Right lobe of liver (tissue), 6 donors: ENCODE results near the gene LRRC34. TPM values are rescaled to one million over a fixed set of nuclear protein-coding genes. Genes with fewer than 3 reads are reported as not detected.

Source experiments
- ATAC-seq, 4 donors: fragments of 200-7000 bp; cut with Tn5 transposase; one replicate each; pipeline ENCODE4 v1.9.1; 2020; ENCODE audit warnings: mild to moderate bottlenecking in 4 of 4, moderate library complexity in 4 of 4
- DNase-seq, 3 donors: peaks; one replicate each; pipeline ENCODE4 v3.0.0-alpha.2; 2020
- H3K27ac ChIP-seq, 3 donors: fragments of 200-600 bp; one replicate each; pipeline ENCODE4 v1.8.0; 2022
- H3K27me3 ChIP-seq, 2 donors: fragments of 200-600 bp; one replicate each; pipeline ENCODE4 v1.8.0; 2022
- H3K36me3 ChIP-seq, 4 donors: fragments of 200-600 bp; sonication (generic) in 1 of 4; one replicate each; pipeline versions ENCODE4 v1.5.1 to v1.8.0; 2017 to 2022; ENCODE audit warnings: control low read depth in 1 of 4
- H3K4me1 ChIP-seq, 4 donors: fragments of 200-600 bp; sonication (generic) in 1 of 4; one replicate each; pipeline versions ENCODE4 v1.5.1 to v1.8.0; 2017 to 2022; ENCODE audit warnings: control low read depth in 1 of 4
- H3K4me3 ChIP-seq, 3 donors: fragments of 200-600 bp; one replicate each; pipeline ENCODE4 v1.8.0; 2022
- H3K9me3 ChIP-seq, 4 donors: fragments of 200-600 bp; sonication (generic) in 1 of 4; one replicate each; pipeline versions ENCODE4 v1.5.1 to v1.8.0; 2017 to 2022; ENCODE audit warnings: control low read depth in 1 of 4
- POLR2A ChIP-seq: fragments of 450-650 bp; IDR thresholded peaks from one replicate; pipeline ENCODE4 v1.6.1; 2017; ENCODE audit warnings: antibody characterized with exemption, mild to moderate bottlenecking
- WGBS: methylation state at CpG from one replicate; pipeline ENCODE4 v1.1.6; 2018; ENCODE audit warnings: low coverage, low lambda C conversion rate; ENCODE audit not compliant: insufficient coverage; ENCODE audit errors: missing lambda C conversion rate; 5-methylcytosine and 5-hydroxymethylcytosine counted together
- intact Hi-C, 2 donors: fragments of 100-400 bp; cut with DNase I; formaldehyde crosslinking; loops; one replicate each; pipeline versions ENCODE4 v1.11.2 to v1.14.1; 2022
- total RNA-seq, 6 experiments: library from RNA; depleted of rRNA in 2 of 6; stranded (reverse); fragments of >200 nt in 2 of 6; fragmentation: NEBNext Ultra II Directional in 3 of 6; extraction: Animal tissue kit (Norgen Biotek cat#: 25700) in 3 of 6; gene quantifications; one replicate each; pipeline versions ENCODE4 v1.1.0 to v1.2.4, GENCODE V29; 2016 to 2023
- TF ChIP-seq, protein P1 (sequence below), 4 donors: fragments of 200-600 bp in 3 of 4; fragments of 450-650 bp in 1 of 4; IDR thresholded peaks; one replicate each; pipeline versions ENCODE4 v1.5.1 to v1.8.0; 2016 to 2022; ENCODE audit warnings: antibody characterized with exemption in 4 of 4, mild to moderate bottlenecking in 2 of 4
- donor health status: DM: no; HTN: yes; CAD: no.
- donor health status: DM: no; HTN: no; CAD: no.
- donor health status: DM: no; HTN: no; CAD: no.
- donor health status: DM: no; HTN: yes; CAD: no.
- donor health status: DM: no; HTN: yes; CAD: no.

LRRC34 gene
- total RNA-seq, 6 experiments from 2014 or later, result 0.06 to 1.9 (median 0.60) TPM; not detected in 1

DNA sequence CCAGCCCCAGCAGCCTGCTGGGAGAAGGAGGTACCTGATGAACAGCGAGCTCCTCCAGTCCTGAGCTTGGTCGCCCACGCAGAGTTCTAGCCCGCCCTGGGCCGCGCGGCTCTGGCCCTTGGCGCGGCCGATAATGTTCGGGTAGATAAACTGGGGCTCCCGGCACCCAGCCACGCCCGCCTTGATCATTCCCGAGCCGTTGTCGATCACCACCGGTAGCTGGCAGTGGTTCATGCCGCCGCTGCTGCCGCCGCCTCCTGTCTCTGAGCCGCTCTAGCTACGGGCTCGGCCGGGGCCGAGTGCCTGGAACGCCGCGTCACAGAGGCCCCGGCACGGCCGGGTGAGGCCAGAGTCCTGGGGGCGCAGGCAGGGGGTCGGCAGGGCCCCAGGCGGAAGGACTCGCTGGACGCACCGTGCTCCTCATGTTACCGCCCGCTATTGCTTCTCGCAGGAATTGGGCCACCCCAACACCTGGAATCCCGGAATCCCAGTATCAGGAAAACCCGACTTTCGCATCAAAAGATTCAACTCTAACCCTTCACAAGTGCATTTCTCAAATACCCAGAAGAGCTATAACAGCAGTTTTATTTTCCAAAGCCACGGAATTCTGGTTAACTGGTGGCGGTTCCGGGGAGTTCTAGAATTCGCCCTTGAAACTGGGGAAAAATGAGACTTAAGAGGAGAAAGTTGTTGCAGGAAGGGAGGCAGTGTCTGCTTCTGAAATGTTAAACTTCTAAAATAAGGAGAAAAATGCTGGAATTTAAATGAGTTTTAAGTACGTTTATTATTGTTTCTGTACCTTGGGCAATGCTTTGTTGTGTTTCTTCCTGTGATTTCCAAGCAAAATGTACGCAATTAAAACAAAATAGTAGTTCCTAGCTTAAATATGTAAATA is 43.2 kb downstream of the LRRC34 start, which contains the start of gene ACTRT3:
TSS of gene ACTRT3 (minus strand) at position 275 of the 895 bp plus-strand sequence. CDS start at position 234, 41 bp downstream.
- WGBS, result 0% methylated on average over 29 of the region's 51 CpGs
- peak; percentile 10 to 53 (median 20) for ATAC-seq
- peaks cover 0 to 9% (median 0%) of the 10 kb centered on the region in 4 donors for H3K4me1 ChIP-seq
- H3K9me3 ChIP-seq, result no peaks in the 10 kb centered on the region
- H3K36me3 ChIP-seq, result peaks cover 0 to 3% (median 0%) of the 10 kb centered on the region in 4 donors
- intact Hi-C loops, result no loop called here
- H3K27ac ChIP-seq, result peak within 1 kb of the TSS; percentile 74 to 92 (median 90)
- DNase-seq, result peak; percentile 74 to 80 (median 78)
- peak within 1 kb of the TSS; percentile 48 to 69 (median 58) for H3K4me3 ChIP-seq
- H3K27me3 ChIP-seq, result no peaks in the 10 kb centered on the region
- TF ChIP-seq, protein P1, sequence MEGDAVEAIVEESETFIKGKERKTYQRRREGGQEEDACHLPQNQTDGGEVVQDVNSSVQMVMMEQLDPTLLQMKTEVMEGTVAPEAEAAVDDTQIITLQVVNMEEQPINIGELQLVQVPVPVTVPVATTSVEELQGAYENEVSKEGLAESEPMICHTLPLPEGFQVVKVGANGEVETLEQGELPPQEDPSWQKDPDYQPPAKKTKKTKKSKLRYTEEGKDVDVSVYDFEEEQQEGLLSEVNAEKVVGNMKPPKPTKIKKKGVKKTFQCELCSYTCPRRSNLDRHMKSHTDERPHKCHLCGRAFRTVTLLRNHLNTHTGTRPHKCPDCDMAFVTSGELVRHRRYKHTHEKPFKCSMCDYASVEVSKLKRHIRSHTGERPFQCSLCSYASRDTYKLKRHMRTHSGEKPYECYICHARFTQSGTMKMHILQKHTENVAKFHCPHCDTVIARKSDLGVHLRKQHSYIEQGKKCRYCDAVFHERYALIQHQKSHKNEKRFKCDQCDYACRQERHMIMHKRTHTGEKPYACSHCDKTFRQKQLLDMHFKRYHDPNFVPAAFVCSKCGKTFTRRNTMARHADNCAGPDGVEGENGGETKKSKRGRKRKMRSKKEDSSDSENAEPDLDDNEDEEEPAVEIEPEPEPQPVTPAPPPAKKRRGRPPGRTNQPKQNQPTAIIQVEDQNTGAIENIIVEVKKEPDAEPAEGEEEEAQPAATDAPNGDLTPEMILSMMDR (IDR thresholded peaks at IDR 0.05), result no peak
- TF ChIP-seq POLR2A, result peak; percentile 78

DNA sequence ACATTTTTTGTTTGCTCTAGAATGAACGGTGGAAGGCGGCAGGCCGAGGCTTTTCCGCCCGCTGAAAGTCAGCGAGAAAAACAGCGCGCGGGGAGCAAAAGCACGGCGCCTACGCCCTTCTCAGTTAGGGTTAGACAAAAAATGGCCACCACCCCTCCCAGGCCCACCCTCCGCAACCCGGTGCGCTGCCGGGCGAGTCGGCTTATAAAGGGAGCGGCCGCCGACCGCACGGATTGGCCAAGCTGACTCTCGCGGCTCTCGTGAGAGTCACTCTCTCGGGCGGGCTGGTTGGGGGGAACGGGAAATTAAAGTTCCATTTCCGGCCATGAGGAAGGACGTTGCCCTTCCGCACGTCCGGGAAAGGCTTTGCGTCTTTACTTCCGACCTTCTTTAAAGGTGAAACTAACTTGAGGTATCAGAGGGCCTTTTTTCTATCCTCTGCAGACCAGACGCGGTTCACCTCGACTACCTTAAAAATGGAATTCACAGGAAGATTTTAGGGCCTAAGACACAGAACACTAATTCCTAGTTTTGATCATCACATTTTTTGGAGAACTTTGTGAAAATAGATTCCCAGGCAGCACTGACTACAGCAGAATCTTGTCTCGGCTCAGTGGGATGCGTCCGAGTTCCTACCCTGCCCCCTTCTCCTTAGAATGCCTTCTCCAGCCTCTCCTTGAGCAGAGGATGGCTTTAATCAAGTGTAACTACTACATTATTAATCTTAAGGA is 47.7 kb downstream of the LRRC34 start, which contains the start of gene TERC:
TSS of gene TERC (minus strand) at position 179 of the 731 bp plus-strand sequence.
- WGBS, result 9% methylated on average over 21 of the region's 42 CpGs
- H3K36me3 ChIP-seq, result no peaks in the 10 kb centered on the region
- DNase-seq (peak; percentile 93 to 95 (median 95)), ATAC-seq (peak; percentile 88 to 95 (median 92))
- peak within 1 kb of the TSS; percentile 93 to 94 (median 93) for H3K27ac ChIP-seq
- H3K27me3 ChIP-seq, result no peaks in the 10 kb centered on the region
- H3K4me3 ChIP-seq, result peak within 1 kb of the TSS; percentile 67 to 90 (median 69)
- H3K4me1 ChIP-seq, result no peaks in the 10 kb centered on the region
- intact Hi-C loops, result no loop called here
- peak; percentile 99 for TF ChIP-seq POLR2A
- TF ChIP-seq, protein P1 (IDR thresholded peaks at IDR 0.05), result no peak
- no peaks in the 10 kb centered on the region for H3K9me3 ChIP-seq

DNA sequence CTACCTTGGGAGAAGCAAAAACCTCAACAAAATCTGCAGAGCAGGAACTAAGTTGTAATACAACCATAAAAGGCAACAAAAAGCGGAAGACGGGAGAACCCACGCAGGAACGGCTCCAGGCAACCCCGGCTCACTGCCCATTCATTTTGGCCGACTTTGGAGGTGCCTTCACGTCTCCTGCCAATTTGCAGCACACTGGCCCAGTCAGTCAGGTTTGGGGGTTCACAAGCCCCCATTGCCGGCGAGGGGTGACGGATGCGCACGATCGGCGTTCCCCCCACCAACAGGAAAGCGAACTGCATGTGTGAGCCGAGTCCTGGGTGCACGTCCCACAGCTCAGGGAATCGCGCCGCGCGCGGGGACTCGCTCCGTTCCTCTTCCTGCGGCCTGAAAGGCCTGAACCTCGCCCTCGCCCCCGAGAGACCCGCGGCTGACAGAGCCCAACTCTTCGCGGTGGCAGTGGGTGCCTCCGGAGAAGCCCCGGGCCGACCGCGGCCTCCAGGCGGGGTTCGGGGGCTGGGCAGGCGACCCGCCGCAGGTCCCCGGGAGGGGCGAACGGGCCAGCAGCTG is 48.3 kb downstream of the LRRC34 start:
- no peaks in the 10 kb centered on the region for H3K4me1 ChIP-seq
- TF ChIP-seq, protein P1 (IDR thresholded peaks at IDR 0.05), result no peak
- TF ChIP-seq POLR2A, result no peak
- no peaks in the 10 kb centered on the region for H3K27me3 ChIP-seq
- DNase-seq (peak; percentile 61 to 77 (median 72)), ATAC-seq (peak; percentile 44 to 63 (median 55))
- peak overlapping the region; percentile 67 to 90 (median 69) for H3K4me3 ChIP-seq
- no peaks in the 10 kb centered on the region for H3K36me3 ChIP-seq
- under 1% methylated on average over 22 of the region's 46 CpGs for WGBS
- intact Hi-C loops, result no loop called here
- H3K27ac ChIP-seq, result peak overlapping the region; percentile 93 to 94 (median 93)
- H3K9me3 ChIP-seq, result no peaks in the 10 kb centered on the region

DNA sequence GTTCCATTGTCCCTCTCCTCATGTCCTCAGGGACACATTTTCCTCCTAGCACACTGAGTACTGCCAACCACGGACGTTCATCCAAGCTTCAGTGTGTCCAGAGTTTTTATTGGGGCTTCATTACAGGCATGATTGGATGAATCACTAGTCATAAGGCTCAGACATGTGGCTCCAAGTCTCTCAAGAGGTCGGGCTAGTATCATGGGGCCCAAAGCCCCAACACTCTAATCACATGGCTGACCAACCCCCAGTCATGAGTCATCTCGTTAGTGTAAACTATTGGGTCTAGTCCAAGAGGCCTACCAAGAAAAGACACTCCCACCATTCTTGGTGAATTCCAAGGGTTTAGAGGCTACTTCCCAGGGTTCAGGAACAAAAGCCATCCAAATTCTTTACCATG is 52.2 kb downstream of the LRRC34 start:
- intact Hi-C loops, result no loop called here
- WGBS, result 68% methylated on average over 3 of the region's 4 CpGs
- H3K9me3 ChIP-seq, result no peaks in the 10 kb centered on the region
- TF ChIP-seq, protein P1 (IDR thresholded peaks at IDR 0.05), result no peak
- TF ChIP-seq POLR2A, result no peak
- H3K4me1 ChIP-seq, result no peaks in the 10 kb centered on the region
- DNase-seq (no peak), ATAC-seq (no peak)
- H3K36me3 ChIP-seq, result no peaks in the 10 kb centered on the region
- no peak overlapping the region for H3K4me3 ChIP-seq
- H3K27ac ChIP-seq, result no peak overlapping the region
- no peaks in the 10 kb centered on the region for H3K27me3 ChIP-seq
